H9 (cell line): ENCODE measurements around the gene EIF3D. TPM values are rescaled to one million over a fixed set of nuclear protein-coding genes. Genes with fewer than 3 reads are reported as not detected.

Experiments used
- DNase-seq: peaks from one replicate; pipeline ENCODE4 v3.0.0-alpha.2; 2017
- H2AFZ ChIP-seq: one replicate; pipeline ENCODE4 v1.6.1; 2013; ENCODE audit warnings: mild to moderate bottlenecking, low read length, control low read depth, moderate library complexity
- H2AK5ac ChIP-seq: 2 replicates; pipeline ENCODE4 v1.6.1; 2013; ENCODE audit warnings: low read length, control low read depth, mixed read lengths; ENCODE audit not compliant: insufficient read length
- H2BK120ac ChIP-seq: one replicate; pipeline ENCODE4 v1.6.1; 2013; ENCODE audit warnings: low read depth, mild to moderate bottlenecking, low read length, control low read depth, inconsistent platforms; ENCODE audit not compliant: poor library complexity, severe bottlenecking
- H2BK12ac ChIP-seq: 2 replicates; pipeline ENCODE4 v1.6.1; 2013; ENCODE audit warnings: low read length, control low read depth, mixed read lengths, low read depth; ENCODE audit not compliant: insufficient read length
- H2BK15ac ChIP-seq: 2 replicates; pipeline ENCODE4 v1.6.1; 2013; ENCODE audit warnings: low read depth, low read length, control low read depth
- H2BK20ac ChIP-seq: one replicate; pipeline ENCODE4 v1.6.1; 2013; ENCODE audit warnings: low read depth, mild to moderate bottlenecking, low read length, control low read depth, inconsistent platforms; ENCODE audit not compliant: poor library complexity, severe bottlenecking
- H2BK5ac ChIP-seq: 2 replicates; pipeline ENCODE4 v1.6.1; 2013; ENCODE audit warnings: low read length, control low read depth, mixed read lengths; ENCODE audit not compliant: insufficient read length
- H3K14ac ChIP-seq: 2 replicates; pipeline ENCODE4 v1.6.1; 2013; ENCODE audit warnings: low read length, control low read depth; ENCODE audit not compliant: insufficient read depth
- H3K18ac ChIP-seq: 2 replicates; pipeline ENCODE4 v1.6.1; 2013; ENCODE audit warnings: low read depth, mild to moderate bottlenecking, mixed read lengths, low read length, control low read depth; ENCODE audit not compliant: insufficient read length
- H3K23ac ChIP-seq: 2 replicates; pipeline ENCODE4 v1.6.1; 2013; ENCODE audit warnings: low read length, control low read depth, mixed read lengths, low read depth; ENCODE audit not compliant: insufficient read length
- H3K23me2 ChIP-seq: 2 replicates; pipeline ENCODE4 v1.6.1; 2013; ENCODE audit warnings: low read depth, mild to moderate bottlenecking, mixed read lengths, low read length, control low read depth; ENCODE audit not compliant: insufficient read length, poor library complexity, severe bottlenecking
- H3K27ac ChIP-seq: 2 replicates; pipeline ENCODE4 v1.5.1; 2013; ENCODE audit warnings: low read length, control low read depth, mixed read lengths, low read depth; ENCODE audit not compliant: insufficient read length
- H3K27me3 ChIP-seq: 2 replicates; pipeline ENCODE4 v1.6.1; 2013; ENCODE audit warnings: low read length, control low read depth, inconsistent platforms; ENCODE audit not compliant: insufficient read depth
- H3K4ac ChIP-seq: 2 replicates; pipeline ENCODE4 v1.6.1; 2013; ENCODE audit warnings: low read depth, mild to moderate bottlenecking, control low read depth, inconsistent platforms, low read length, moderate library complexity
- H3K4me1 ChIP-seq: 2 replicates; pipeline ENCODE4 v1.6.1; 2013; ENCODE audit warnings: low read length, control low read depth, inconsistent platforms; ENCODE audit not compliant: insufficient read depth
- H3K4me2 ChIP-seq: 2 replicates; pipeline ENCODE4 v1.6.1; 2013; ENCODE audit warnings: low read length, control low read depth, mixed read lengths; ENCODE audit not compliant: insufficient read length, insufficient read depth
- H3K56ac ChIP-seq: 2 replicates; pipeline ENCODE4 v1.6.1; 2013; ENCODE audit warnings: low read depth, mild to moderate bottlenecking, mixed read lengths, low read length, control low read depth; ENCODE audit not compliant: insufficient read length
- H3K79me1 ChIP-seq: 2 replicates; pipeline ENCODE4 v1.6.1; 2013; ENCODE audit warnings: low read depth, mild to moderate bottlenecking, moderate library complexity, low read length, control low read depth, inconsistent platforms; ENCODE audit not compliant: insufficient read depth, poor library complexity, severe bottlenecking
- H3K79me2 ChIP-seq: 2 replicates; pipeline ENCODE4 v1.6.1; 2013; ENCODE audit warnings: low read length, control low read depth, inconsistent platforms; ENCODE audit not compliant: insufficient read depth
- H3K9ac ChIP-seq: 2 replicates; pipeline ENCODE4 v1.6.1; 2013; ENCODE audit warnings: low read length, control low read depth, mixed read lengths; ENCODE audit not compliant: insufficient read length; ENCODE audit errors: extremely low read depth
- H3K9me3 ChIP-seq: one replicate; pipeline ENCODE4 v1.6.1; 2013; ENCODE audit warnings: low read depth, low read length, inconsistent platforms; ENCODE audit not compliant: control insufficient read depth
- H3T11ph ChIP-seq: one replicate; pipeline ENCODE4 v1.6.1; 2013; ENCODE audit warnings: mild to moderate bottlenecking, low read length, control low read depth, inconsistent platforms
- H4K20me1 ChIP-seq: one replicate; pipeline ENCODE4 v1.6.1; 2013; ENCODE audit not compliant: control insufficient read depth, insufficient read length, insufficient read depth
- H4K5ac ChIP-seq: 2 replicates; pipeline ENCODE4 v1.6.1; 2013; ENCODE audit warnings: low read depth, mild to moderate bottlenecking, mixed read lengths, low read length, control low read depth; ENCODE audit not compliant: insufficient read length
- H4K8ac ChIP-seq: replicated peaks from 2 replicates; pipeline ENCODE4 v1.6.1; 2013; ENCODE audit warnings: low read length, control low read depth, mixed read lengths, low read depth; ENCODE audit not compliant: insufficient read length
- H4K91ac ChIP-seq: 2 replicates; pipeline ENCODE4 v1.6.1; 2013; ENCODE audit warnings: low read depth, mild to moderate bottlenecking, moderate library complexity, mixed read lengths, low read length, control low read depth; ENCODE audit not compliant: insufficient read length
- H3K27ac Mint-ChIP-seq, 3 experiments: 2 replicates in 2 of 3; 3 replicates in 1 of 3; pipeline ENCODE4 v1.8.0; 2020 to 2021; ENCODE audit warnings: mixed read lengths in 3 of 3, mild to moderate bottlenecking in 1 of 3, moderate library complexity in 1 of 3
- H3K27me3 Mint-ChIP-seq: 2 replicates; pipeline ENCODE4 v1.8.0; 2021; ENCODE audit warnings: low read depth, mild to moderate bottlenecking, moderate library complexity, mixed read lengths
- H3K36me3 Mint-ChIP-seq, 3 experiments: 2 replicates in 2 of 3; 3 replicates in 1 of 3; pipeline ENCODE4 v1.8.0; 2020 to 2021; ENCODE audit warnings: low read depth in 3 of 3, mixed read lengths in 3 of 3; ENCODE audit not compliant: insufficient read depth in 1 of 3
- H3K4me1 Mint-ChIP-seq, 2 experiments: 2 replicates each; pipeline ENCODE4 v1.8.0; 2020; ENCODE audit warnings: mixed read lengths in 2 of 2
- H3K4me3 Mint-ChIP-seq, 2 experiments: 2 replicates in 1 of 2; 3 replicates in 1 of 2; pipeline ENCODE4 v1.8.0; 2020 to 2021; ENCODE audit warnings: mild to moderate bottlenecking in 2 of 2, mixed read lengths in 2 of 2, moderate library complexity in 1 of 2
- H3K9me3 Mint-ChIP-seq, 2 experiments: 2 replicates in 1 of 2; 3 replicates in 1 of 2; pipeline ENCODE4 v1.8.0; 2020; ENCODE audit warnings: mild to moderate bottlenecking in 2 of 2, mixed read lengths in 2 of 2, moderate library complexity in 1 of 2
- WGBS: extraction: QIAGEN DNeasy Blood & Tissue Kit; methylation state at CpG from one replicate; pipeline ENCODE4 v1.1.7; 2013; ENCODE audit warnings: missing lambda C conversion rate, low lambda C conversion rate, mixed read lengths; ENCODE audit not compliant: insufficient read length; ENCODE audit errors: extremely low coverage; 5-methylcytosine and 5-hydroxymethylcytosine counted together
- total RNA-seq: library from RNA; stranded (reverse); gene quantifications from 2 replicates; pipeline ENCODE4 v1.2.1, GENCODE V29; 2021
- TF ChIP-seq, protein P1 (sequence below): fragments of 200-600 bp; sonication (generic); conservative IDR thresholded peaks from 3 replicates; pipeline ENCODE4 v1.8.0; 2021; ENCODE audit warnings: antibody characterized with exemption, mild to moderate bottlenecking

Gene EIF3D
- total RNA-seq, 1 experiment from 2014 or later, result 198 TPM

DNA sequence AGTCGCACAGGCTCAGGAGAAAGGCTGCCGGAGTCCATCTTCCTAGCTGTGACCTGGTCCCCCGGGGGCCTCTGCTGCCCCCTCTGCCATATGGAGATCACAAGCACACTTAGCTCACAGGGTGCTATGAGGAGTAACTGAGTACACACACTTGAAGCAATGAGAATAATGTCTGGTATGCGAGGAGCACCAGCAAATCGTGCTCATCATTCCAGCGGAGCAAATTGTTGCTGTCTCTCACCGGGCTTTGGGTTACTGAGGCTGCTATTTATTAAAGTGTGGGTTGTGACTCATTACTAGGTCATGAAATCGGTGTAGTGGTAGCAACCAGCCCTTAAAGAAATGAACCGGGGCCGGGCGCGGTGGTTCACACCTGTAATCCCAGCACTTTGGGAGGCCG, 48.1 kb upstream of the EIF3D start:
- Histone ChIP-seq H2BK5ac (no peak overlapping the region), H3K27ac (no peak overlapping the region), H3K18ac (no peak overlapping the region), H3K79me1 (no peaks in the 10 kb centered on the region), H3K9me3 (no peaks in the 10 kb centered on the region), H3K14ac (no peak overlapping the region), H4K91ac (no peak overlapping the region), H2AK5ac (no peak overlapping the region), H2BK20ac (no peak overlapping the region), H4K8ac (no peak overlapping the region), H3K4me2 (no peak overlapping the region), H3K56ac (no peak overlapping the region), H3K9ac (no peak overlapping the region), H4K20me1 (no peaks in the 10 kb centered on the region), H3T11ph (no peak overlapping the region), H2BK12ac (no peak overlapping the region), H3K4me1 (no peaks in the 10 kb centered on the region), H2AFZ (no peak overlapping the region), H3K4ac (no peak overlapping the region), H3K79me2 (no peaks in the 10 kb centered on the region), H3K27me3 (no peaks in the 10 kb centered on the region), H2BK120ac (no peak overlapping the region), H2BK15ac (no peak overlapping the region), H3K23ac (no peak overlapping the region), H4K5ac (no peak overlapping the region), H3K23me2 (no peaks in the 10 kb centered on the region)
- Mint-ChIP-seq H3K27me3 (peaks cover 22% of the 10 kb centered on the region), H3K36me3 (no peaks in the 10 kb centered on the region; a peak in 1 of 7 replicates), H3K9me3 (no peaks in the 10 kb centered on the region), H3K4me3 (no peak overlapping the region), H3K27ac (no peak overlapping the region), H3K4me1 (peaks cover 8 to 9% of the 10 kb centered on the region in 2 experiments)
- no CpG with 5 or more reads among the region's 13 CpGs for WGBS
- TF ChIP-seq, protein P1, sequence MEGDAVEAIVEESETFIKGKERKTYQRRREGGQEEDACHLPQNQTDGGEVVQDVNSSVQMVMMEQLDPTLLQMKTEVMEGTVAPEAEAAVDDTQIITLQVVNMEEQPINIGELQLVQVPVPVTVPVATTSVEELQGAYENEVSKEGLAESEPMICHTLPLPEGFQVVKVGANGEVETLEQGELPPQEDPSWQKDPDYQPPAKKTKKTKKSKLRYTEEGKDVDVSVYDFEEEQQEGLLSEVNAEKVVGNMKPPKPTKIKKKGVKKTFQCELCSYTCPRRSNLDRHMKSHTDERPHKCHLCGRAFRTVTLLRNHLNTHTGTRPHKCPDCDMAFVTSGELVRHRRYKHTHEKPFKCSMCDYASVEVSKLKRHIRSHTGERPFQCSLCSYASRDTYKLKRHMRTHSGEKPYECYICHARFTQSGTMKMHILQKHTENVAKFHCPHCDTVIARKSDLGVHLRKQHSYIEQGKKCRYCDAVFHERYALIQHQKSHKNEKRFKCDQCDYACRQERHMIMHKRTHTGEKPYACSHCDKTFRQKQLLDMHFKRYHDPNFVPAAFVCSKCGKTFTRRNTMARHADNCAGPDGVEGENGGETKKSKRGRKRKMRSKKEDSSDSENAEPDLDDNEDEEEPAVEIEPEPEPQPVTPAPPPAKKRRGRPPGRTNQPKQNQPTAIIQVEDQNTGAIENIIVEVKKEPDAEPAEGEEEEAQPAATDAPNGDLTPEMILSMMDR, result no peak
- DNase-seq, result no peak
